ENCODE measurements around the gene TTC34. TPM values are rescaled to one million over a fixed set of nuclear protein-coding genes. Genes with fewer than 3 reads are reported as not detected.

Gene TTC34
- total RNA-seq, 6 experiments from 2014 or later: 0.06 to 0.23 (median 0.18) TPM; not detected in 1

DNA sequence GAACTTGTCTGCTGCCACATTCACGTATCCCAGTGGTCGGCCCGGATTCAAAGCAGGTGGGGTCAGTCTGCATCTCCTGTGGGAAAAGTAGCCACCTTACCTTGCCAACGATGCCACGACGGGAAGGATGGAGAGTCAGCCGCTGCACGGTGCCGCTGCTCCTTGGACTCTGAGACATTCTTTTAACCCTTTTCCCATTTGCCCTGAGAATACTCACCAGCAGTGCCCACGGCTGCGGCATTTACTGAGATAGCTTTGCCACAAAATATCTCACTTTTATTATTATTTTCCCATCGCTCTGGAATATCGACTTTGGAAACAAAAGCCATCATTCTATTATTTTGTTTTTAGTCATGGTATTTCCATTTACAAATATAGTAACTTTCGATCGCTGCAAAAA, 15.3 kb upstream of the TTC34 start:
- ATAC-seq: no peak
- WGBS (ENCODE audit: insufficient coverage, low coverage, low lambda C conversion rate, missing lambda C conversion rate): 58% methylated on average over 8 of the region's 15 CpGs

DNA sequence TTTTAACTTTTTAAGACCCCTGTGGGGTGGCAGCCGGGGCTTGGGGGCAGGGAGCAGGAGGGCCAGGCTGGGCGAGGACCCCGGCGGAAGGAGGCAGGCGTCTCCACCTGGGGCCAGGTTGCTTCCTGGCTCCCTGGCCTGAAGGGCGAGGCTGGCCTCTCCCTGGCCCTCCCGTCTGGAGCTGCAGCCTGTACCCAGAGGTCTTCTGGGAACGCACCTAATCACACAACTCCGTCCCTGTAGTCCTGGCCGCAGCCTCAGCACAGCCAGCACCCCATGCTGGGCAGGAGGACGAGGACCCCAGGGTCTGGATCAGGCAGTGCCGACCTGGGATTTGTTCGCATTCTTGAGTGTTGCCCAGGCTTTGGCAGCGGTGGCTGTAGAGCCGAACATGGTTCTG, 14.1 kb upstream of the TTC34 start:
- intact Hi-C loops (cut with DNase I): no loop called here

More for the DNA sequence above, 15.3 kb upstream of the TTC34 start:
- Histone ChIP-seq H3K27ac (no peak overlapping the region), H3K9me3 (no peaks in the 10 kb centered on the region), H3K4me3 (no peak overlapping the region), H3K27me3 (no peaks in the 10 kb centered on the region), H3K4me1 (no peaks in the 10 kb centered on the region), H3K36me3 (no peaks in the 10 kb centered on the region)
- intact Hi-C loops (cut with DNase I): no loop called here
- peak in 1 of 3 donors; percentile 7 for DNase-seq
- TF ChIP-seq POLR2A (IDR thresholded peaks at IDR 0.05) (no peak), CTCF (IDR thresholded peaks at IDR 0.05) (no peak)

DNA sequence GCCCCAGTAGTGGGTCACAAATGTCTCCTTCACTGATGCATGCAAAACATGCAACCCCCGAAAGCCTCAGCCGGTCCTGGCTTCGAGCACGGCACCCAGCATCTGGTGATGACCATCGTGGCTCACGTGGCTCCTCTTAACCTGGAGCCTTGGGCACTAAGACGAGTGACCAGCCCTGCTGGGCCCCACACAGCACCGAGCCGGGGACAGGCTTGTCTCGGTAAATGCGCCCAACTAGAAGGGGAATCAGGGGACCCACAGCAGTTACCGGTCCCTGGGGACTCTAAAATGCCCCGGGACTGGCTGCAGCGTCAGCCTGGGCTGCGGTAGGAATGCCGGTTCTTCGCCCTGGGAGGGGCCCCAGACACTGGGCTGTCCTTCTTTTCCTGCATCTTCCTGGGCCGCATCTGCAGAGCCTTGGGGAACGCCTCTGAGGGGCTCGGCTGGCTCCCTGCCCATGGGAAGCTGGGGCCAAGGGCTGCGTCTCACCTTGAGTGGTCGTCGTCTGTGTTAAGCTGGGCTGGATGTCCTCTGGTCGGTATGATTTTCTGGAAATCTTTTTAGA, 13.1 kb upstream of the TTC34 start:
- no peak for TF ChIP-seq CTCF (IDR thresholded peaks at IDR 0.05)
- Histone ChIP-seq H3K4me3 (no peak overlapping the region), H3K27me3 (no peaks in the 10 kb centered on the region), H3K27ac (no peak overlapping the region), H3K4me1 (no peaks in the 10 kb centered on the region), H3K9me3 (no peaks in the 10 kb centered on the region), H3K36me3 (no peaks in the 10 kb centered on the region)
- ATAC-seq (no peak), DNase-seq (peak in 1 of 3 donors; percentile 49)
- 54% methylated on average over 6 of the region's 24 CpGs for WGBS (ENCODE audit: insufficient coverage, low coverage, low lambda C conversion rate, missing lambda C conversion rate)
- intact Hi-C loops (cut with DNase I): no loop called here

More for the DNA sequence above, 14.1 kb upstream of the TTC34 start:
- H3K27ac ChIP-seq: no peak overlapping the region
- no peaks in the 10 kb centered on the region for H3K36me3 ChIP-seq
- DNase-seq: peak in 1 of 3 donors; percentile 36
- no peaks in the 10 kb centered on the region for H3K27me3 ChIP-seq
- H3K4me1 ChIP-seq: no peaks in the 10 kb centered on the region
- H3K4me3 ChIP-seq: no peak overlapping the region
- TF ChIP-seq POLR2A (IDR thresholded peaks at IDR 0.05) (no peak), CTCF (IDR thresholded peaks at IDR 0.05) (no peak)
- 59% methylated on average over 8 of the region's 15 CpGs for WGBS (ENCODE audit: insufficient coverage, low coverage, low lambda C conversion rate, missing lambda C conversion rate)
- ATAC-seq: no peak
- no peaks in the 10 kb centered on the region for H3K9me3 ChIP-seq

GRCh38 chr1:2812939-2813653, 11.6 kb upstream of the TTC34 start:
- ATAC-seq (no peak), DNase-seq (no peak)
- H3K27ac ChIP-seq: no peak overlapping the region
- intact Hi-C loops (cut with DNase I): no loop called here
- H3K4me1 ChIP-seq: no peaks in the 10 kb centered on the region
- no peak for TF ChIP-seq POLR2A (IDR thresholded peaks at IDR 0.05)
- no peak for TF ChIP-seq CTCF (IDR thresholded peaks at IDR 0.05)
- no peaks in the 10 kb centered on the region for H3K9me3 ChIP-seq
- no peaks in the 10 kb centered on the region for H3K27me3 ChIP-seq
- no peaks in the 10 kb centered on the region for H3K36me3 ChIP-seq
- no peak overlapping the region for H3K4me3 ChIP-seq
- 70% methylated on average over 9 of the region's 34 CpGs for WGBS (ENCODE audit: insufficient coverage, low coverage, low lambda C conversion rate, missing lambda C conversion rate)
